Epithelial cell of esophagus (primary cell): ENCODE data around the gene RALGAPA1.
A peak's percentile ranks its signal among the peaks of the same experiment; 100 is the strongest.

Experiments used
- DNase-seq: peaks from one replicate; pipeline ENCODE4 v3.0.0; 2010; ENCODE audit warnings: low read depth
- H3K4me3 ChIP-seq: 2 replicates; pipeline ENCODE4 v1.5.1; 2011; ENCODE audit warnings: mild to moderate bottlenecking, low read length, control low read depth
- CTCF ChIP-seq: IDR thresholded peaks from 2 replicates; pipeline ENCODE4 v1.5.1; 2011; ENCODE audit warnings: low read depth, mild to moderate bottlenecking, low read length, control low read depth, inconsistent platforms; ENCODE audit not compliant: insufficient read depth; ENCODE audit errors: missing control alignments

Gene RALGAPA1

GRCh38 chr14:35819591-35820540 lies 10.8 kb upstream of the RALGAPA1 start:
- TF ChIP-seq CTCF = no peak
- H3K4me3 ChIP-seq = no peak overlapping the region
- peak; percentile 26 for DNase-seq

- TF ChIP-seq CTCF = peak; percentile 63
- H3K4me3 ChIP-seq = no peak overlapping the region
- DNase-seq = peak; percentile 66
Measured at GRCh38 chr14:35818346-35819115, 9.4 kb upstream of the RALGAPA1 start.

GRCh38 chr14:35814371-35815005 lies 5.4 kb upstream of the RALGAPA1 start:
- peak; percentile 85 for TF ChIP-seq CTCF
- DNase-seq = peak; percentile 66

GRCh38 chr14:35810963-35811362 lies 1.9 kb upstream of the RALGAPA1 start:
- no peak overlapping the region for H3K4me3 ChIP-seq
- TF ChIP-seq CTCF = no peak
- DNase-seq = no peak

More at GRCh38 chr14:35814371-35815005, 5.4 kb upstream of the RALGAPA1 start:
- no peak overlapping the region for H3K4me3 ChIP-seq

GRCh38 chr14:35809597-35809996 lies 502 bp upstream of the RALGAPA1 start:
- no peak overlapping the region for H3K4me3 ChIP-seq
- DNase-seq = no peak
- TF ChIP-seq CTCF = no peak

GRCh38 chr14:35808076-35808637 lies 938 bp downstream of the RALGAPA1 start:
- TF ChIP-seq CTCF = no peak
- DNase-seq = peak; percentile 72
- H3K4me3 ChIP-seq = peak overlapping the region; percentile 84
